SKM-1 (cell line): ENCODE data around the gene HTRA2.

Experiments
- DNase-seq: peaks from one replicate; lab custom pipeline; 2025; ENCODE audit not compliant: unreplicated experiment; lab: John Stamatoyannopoulos, UW

Gene HTRA2

DNA sequence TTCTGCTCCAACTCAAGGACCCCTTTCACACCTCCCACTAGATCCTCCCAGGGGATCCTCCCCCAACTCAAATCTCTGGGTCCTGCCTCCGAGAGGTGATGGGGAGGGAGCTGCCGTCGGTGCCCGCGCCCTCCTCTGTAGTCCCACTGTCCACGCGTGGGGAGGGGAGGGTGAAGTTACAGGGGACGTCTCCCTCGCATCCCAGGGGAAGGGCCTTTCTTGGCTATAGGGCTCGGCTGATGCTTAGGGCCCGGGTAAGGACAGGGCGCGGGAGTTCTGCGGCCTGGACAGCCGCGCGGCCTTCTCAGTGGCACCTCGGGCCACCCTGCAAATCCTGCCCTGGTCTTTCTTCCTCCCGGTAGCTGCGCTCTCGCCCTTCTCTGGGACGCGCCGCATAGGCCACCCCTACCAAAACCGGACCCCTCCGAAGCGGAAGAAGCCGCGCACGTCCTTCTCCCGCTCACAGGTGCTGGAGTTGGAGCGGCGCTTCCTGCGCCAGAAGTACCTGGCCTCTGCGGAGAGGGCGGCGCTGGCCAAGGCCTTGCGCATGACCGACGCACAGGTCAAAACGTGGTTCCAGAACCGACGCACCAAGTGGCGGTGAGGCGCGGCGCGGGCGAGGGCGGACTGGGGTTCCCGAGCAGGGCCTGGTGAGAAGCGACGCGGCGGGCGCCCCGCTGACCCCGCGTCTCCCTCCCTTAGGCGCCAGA lies 14.3 kb upstream of the HTRA2 start:
- no peak for DNase-seq

GRCh38 chr2:74515981-74516633 lies 13.6 kb upstream of the HTRA2 start:
- DNase-seq = no peak

- no peak for DNase-seq
These were observed 13.1 kb upstream of the HTRA2 start for GRCh38 chr2:74516650-74517049.

DNA sequence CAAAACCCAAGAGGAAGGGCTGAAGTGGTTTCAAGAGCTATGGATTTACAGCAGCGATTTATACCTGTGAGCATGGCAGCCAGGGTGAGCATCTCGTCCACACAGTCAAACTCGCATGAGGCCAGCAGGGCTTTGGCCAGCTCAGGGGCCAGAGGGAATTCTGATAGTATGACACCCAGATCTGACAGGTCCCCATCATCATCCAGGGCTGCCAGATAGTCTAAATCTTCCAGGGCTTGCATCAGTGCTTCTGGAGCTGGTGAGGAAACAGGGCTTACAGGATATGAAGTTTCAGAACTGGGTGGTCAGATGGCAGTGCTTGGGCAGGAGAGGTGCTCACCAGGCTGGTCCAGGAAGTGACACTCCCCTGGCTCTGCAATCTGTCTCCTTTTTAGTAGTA lies 7.2 kb upstream of the HTRA2 start:
- DNase-seq = no peak

DNA sequence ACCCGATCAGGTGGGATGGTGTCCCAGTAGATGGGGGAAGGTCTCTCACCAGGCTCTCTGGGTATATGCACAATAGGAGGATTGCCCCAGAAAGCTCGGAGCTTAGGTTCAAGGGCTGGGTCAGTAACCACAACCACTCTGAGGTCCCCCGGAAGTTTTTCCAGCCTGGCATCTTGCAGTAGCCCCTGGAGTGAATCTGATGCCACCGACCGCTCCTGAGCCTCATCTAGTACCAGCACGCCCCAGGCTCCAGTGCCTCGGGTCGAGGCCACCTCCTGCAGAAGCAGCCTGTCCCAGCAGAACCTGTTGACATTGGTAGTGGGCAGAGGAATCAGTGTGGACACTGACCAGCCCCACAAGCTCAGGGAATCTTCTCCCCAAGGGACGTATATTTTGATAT lies 5.7 kb upstream of the HTRA2 start:
- no peak for DNase-seq

DNA sequence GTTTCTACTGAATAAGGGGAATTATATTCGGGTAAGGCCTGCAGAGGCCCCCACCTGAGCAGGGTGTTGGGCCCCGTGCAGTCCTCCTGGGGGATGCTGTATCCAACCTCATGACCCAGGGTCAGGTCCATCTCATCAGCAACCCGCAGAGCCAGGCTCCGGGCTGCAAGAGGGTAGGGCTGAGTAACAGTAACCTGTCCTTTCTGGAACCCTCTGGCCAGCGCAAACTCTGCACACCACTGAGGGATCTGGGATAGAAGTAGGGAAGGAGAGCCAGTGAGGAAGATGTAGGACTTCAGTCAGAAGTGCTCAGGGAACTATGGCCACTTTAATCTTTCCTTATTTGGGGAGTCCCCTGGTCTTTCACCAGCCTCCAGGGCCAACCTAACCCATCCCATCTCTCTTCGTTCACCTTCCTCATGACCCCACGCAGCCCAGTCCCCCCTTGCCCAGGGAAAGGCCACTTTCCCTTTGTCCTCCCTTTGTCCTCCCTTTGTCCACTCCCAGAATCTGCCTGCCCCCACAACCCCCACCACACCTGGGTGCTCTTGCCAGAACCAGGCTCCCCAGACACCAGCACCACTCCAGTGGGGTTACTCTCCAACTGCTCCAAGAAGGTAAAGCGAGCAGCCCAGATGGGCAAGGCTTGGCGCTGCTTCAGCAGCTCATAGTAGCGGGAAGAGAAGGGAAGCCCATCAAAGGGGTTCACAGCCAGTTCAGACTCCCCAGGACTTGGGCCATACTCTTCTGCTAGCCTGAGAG lies 4.6 kb upstream of the HTRA2 start:
- DNase-seq = no peak

DNA sequence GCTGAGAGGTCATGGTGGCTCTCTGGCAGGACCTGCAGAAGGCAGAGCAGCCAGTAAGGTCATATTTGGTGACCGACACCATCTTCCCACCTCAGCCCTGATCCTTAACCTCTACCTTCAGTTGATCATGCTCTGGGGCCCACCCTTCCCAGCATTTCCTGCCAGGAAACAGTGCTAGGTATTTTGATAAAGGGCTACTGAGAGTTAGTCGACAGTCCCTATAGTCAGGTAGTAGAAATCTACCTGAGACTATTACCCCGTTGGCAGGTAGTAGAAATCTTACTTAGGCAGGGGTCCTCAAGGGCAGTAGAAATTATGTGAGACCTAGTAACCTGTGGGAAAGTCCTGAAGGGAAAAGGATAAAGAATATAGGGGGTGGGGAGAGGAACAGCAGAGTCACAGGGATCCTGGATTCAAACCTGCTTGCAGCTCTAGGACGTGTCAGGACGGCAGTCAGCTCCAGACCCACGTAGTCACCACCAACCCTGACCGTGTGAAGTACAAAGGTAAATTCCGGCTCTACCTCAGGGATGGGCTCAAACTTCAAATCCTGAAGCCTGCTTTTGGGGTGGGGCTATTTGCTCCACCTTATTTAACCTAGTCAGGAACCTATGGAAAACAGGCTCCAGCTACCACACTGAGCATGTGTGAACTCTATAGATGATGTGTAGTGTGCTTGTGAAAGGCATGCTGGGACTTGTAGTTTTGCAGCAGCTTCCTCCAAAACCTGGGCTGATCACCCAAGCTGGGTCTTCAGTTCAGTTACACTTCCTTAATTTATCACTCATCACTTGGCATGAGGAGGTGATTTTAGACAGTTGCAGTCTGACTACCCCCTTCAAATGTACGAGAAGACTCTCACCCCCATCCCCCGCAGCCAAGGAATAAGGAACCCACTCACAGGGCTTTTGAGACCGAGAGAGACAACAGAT lies 3.8 kb upstream of the HTRA2 start, which contains the start of gene DQX1:
DQX1 (minus strand) TSS at position 515 of the 932 bp plus-strand sequence; CDS start at position 13, 502 bp downstream.
- peak; percentile 49 for DNase-seq

GRCh38 chr2:74526649-74527230 lies 3.0 kb upstream of the HTRA2 start:
- no peak for DNase-seq

DNA sequence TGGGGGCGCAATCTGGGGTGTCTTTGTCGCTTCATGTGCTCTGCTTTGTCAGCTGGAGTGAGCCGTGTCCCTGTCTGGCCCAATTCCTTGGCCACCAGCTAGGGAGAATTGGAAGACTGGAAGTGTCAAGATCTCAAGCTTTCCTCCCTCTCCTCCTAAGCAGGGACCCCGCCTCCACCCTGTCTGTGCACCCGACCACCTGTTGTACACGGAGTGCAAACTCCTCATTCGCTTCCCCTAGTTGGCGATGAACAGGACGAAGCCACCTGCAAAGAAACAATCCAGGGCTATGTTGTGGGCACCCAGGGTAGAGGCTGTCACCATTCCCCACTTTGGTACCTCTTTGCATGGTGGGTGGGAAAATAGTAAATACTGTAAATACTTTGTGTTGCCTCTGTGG lies 2.0 kb upstream of the HTRA2 start:
- no peak for DNase-seq

- no peak for DNase-seq
These were observed 955 bp upstream of the HTRA2 start for GRCh38 chr2:74528600-74529356.

DNA sequence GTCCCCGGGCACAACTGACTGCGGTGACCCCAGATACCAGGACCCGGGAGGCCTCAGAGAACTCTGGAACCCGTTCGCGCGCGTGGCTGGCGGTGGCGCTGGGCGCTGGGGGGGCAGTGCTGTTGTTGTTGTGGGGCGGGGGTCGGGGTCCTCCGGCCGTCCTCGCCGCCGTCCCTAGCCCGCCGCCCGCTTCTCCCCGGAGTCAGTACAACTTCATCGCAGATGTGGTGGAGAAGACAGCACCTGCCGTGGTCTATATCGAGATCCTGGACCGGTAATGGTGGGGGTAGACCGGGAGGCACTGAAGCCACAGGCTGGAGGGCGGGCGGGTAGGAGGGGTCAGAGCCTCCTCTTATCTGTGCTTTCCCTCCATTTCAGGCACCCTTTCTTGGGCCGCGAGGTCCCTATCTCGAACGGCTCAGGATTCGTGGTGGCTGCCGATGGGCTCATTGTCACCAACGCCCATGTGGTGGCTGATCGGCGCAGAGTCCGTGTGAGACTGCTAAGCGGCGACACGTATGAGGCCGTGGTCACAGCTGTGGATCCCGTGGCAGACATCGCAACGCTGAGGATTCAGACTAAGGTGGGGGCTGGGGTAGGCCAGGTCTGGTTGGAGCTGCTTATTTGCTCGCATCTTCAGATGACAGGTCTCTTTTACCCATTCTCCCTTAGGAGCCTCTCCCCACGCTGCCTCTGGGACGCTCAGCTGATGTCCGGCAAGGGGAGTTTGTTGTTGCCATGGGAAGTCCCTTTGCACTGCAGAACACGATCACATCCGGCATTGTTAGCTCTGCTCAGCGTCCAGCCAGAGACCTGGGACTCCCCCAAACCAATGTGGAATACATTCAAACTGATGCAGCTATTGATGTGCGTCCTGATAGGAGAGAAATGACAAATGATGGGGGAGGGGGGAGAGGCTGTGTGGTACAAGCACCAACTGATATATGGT lies 780 bp downstream of the HTRA2 start:
- no peak for DNase-seq

GRCh38 chr2:74531666-74532065 lies 1.9 kb downstream of the HTRA2 start:
- DNase-seq = no peak

GRCh38 chr2:74532222-74532621 lies 2.5 kb downstream of the HTRA2 start:
- no peak for DNase-seq

DNA sequence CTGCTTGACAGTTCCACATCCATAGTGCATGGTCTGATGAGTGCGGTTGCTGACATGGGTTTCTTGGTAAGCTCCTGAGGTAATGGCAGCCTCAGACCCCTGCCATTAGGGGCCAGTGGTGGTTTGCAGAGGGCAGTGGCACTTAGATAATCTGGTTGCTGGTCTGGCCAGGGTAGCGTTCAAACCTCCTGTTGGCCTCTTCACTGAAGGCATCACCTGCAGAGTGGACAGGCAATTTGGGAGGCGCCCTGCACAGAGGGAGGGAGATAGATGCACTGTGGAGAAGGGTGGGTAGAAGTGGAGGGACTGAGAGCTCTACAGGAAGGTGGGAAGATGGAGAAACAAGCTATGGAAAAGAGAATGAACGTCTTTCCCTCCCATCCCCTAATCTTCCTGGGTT lies 3.7 kb downstream of the HTRA2 start:
- no peak for DNase-seq

DNA sequence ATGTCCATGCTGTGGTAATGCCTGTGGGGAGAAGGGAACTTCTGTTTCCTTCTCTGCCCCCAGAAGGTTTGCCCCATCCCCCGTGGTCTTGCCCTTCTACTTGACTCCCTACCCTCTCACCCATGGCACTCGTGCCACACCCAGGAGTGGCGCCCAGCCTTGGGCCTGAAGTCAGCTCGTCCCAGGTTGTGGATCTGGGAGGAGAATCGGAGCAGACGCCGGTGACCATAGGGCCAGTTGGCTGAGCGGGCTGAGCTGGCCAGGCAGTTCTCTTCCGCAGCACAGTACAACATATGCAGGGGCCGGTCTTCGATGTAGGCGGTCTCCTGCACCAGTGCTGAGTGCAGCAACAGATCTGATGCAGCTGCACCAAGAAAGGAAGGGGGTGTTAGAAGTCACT lies 4.7 kb downstream of the HTRA2 start:
- DNase-seq = no peak

DNA sequence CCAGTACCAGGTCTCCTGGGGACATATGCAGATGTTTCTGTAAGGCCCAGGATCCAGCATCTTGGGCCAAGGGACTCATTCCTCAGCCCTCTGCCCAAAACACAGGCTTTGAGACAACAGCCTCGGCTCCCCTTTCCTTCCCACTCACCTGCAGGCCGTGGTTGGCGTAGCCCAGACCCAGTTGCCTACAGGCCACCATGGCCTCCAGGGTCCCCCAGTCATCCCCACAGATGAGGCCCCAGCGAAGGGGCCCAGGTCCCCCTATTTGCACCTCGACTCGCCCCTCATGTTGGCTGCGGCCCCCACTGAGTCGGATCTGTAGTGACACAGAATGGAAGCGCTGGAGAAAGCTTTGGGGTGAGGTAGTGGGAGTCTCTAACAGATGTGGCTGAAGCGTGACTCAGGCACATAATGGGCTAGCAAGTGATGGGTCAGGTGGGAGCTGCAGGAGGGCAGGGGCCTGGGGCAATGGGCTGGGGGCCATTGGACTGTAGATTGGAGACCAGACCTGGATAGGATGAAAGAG lies 5.8 kb downstream of the HTRA2 start:
- no peak for DNase-seq

GRCh38 chr2:74536166-74536950 lies 6.6 kb downstream of the HTRA2 start:
- no peak for DNase-seq

- DNase-seq = no peak
These were observed 7.4 kb downstream of the HTRA2 start for GRCh38 chr2:74537140-74537539.
